ENCODE data around the gene RCOR2. TPM values are rescaled to one million over a fixed set of nuclear protein-coding genes. Genes with fewer than 3 reads are reported as not detected.

RCOR2 gene
- total and polyA plus RNA-seq, 7 experiments from 2014 or later: 0.07 TPM; not detected in 6

DNA sequence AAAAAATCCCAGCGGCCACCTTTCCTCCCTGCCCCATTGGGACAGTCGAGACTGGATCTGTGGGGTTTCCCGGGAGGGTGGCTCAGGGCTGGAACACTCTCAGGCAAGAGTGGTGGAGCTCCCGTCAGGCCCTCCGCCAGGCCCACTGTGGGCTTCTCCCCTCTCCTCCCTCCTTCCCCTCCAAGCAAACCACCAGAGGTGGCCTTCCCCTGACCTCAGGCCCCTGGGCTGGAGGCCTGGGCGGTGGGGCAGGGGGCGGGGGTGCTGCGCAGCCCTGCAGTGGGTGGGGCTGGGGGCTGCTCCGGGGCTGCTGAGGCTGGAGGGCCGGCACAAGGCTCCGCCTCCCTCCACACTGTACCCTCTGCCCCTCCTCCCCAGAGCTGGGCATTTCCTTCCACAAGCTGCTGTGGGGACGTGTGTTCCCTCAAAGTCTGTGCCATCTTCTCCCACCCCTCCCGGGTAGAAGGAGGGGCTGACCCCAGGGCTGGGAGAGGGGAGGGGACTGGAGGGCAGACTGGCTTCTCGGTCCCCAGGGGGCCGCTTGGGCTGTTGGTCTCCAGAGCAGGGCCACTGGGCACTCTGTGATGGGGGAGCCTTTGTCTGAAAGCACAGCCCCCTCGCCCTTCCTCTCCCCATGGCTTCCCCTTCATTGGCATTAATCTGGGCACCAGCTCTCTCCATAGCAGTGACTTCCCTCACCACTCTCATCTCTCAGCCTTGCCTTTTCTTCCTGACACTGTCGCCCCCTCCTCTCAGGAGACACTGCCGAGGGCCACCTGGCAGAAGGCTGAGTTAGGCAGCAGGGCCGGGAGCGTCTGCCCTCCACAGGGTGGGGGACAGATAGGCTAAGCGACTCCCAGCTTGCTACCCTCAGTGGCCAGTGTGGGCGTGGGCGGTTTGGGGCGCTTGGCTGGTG is 7.1 kb downstream of the RCOR2 start:
- no peaks in the 10 kb centered on the region for H3K27me3 ChIP-seq (ENCODE audit: control insufficient read depth in 2 of 2, insufficient read depth in 2 of 2, low read length in 2 of 2)
- peaks cover 0 to 1% (median 0%) of the 10 kb centered on the region in 5 donors for H3K27me3 Mint-ChIP-seq
- no peak overlapping the region for H3K4me3 ChIP-seq (ENCODE audit: low read length)
- ATAC-seq: no peak
- intact Hi-C loops (cut with micrococcal nuclease): loop anchor here in 1 of 2 donors (5.0 kb wide), 1 partner anchor 237 kb away; no protein-coding TSS in a partner anchor
- CTCF ChIA-PET: interaction anchor here (2.9 kb wide), 1 partner anchor 73 kb away, joined by 11 read pairs; no protein-coding TSS in a partner anchor
- peaks cover 0 to under 1% of the 10 kb centered on the region in 2 donors for H3K4me1 ChIP-seq (ENCODE audit: control insufficient read depth in 2 of 2, insufficient read depth in 2 of 2, low read length in 2 of 2)
- H3K36me3 ChIP-seq (ENCODE audit: control insufficient read depth in 2 of 3, insufficient read depth in 3 of 3, low read length in 3 of 3): peaks cover 11 to 49% (median 14%) of the 10 kb centered on the region in 3 experiments
- peaks cover 0 to 5% (median 0%) of the 10 kb centered on the region in 7 donors for H3K4me1 Mint-ChIP-seq
- H3K9me3 ChIP-seq (ENCODE audit: control insufficient read depth in 2 of 3, low read length in 3 of 3): no peaks in the 10 kb centered on the region
- POLR2A ChIA-PET: interaction anchor here (1.0 kb wide), 1 partner anchor 71 kb away, joined by 4 read pairs; the partner anchor contains the start of gene MARK2
- no peak overlapping the region for H3K4me3 Mint-ChIP-seq
- no peaks in the 10 kb centered on the region for H3K9me3 Mint-ChIP-seq
- H3K27ac ChIP-seq (ENCODE audit: low read depth, low read length): no peak overlapping the region
- peaks cover 0 to 12% (median 4%) of the 10 kb centered on the region in 5 donors for H3K36me3 Mint-ChIP-seq
- peak overlapping the region in 2 of 9 donors; percentile 33 to 36 for H3K27ac Mint-ChIP-seq
- DNase-seq: no peak

DNA sequence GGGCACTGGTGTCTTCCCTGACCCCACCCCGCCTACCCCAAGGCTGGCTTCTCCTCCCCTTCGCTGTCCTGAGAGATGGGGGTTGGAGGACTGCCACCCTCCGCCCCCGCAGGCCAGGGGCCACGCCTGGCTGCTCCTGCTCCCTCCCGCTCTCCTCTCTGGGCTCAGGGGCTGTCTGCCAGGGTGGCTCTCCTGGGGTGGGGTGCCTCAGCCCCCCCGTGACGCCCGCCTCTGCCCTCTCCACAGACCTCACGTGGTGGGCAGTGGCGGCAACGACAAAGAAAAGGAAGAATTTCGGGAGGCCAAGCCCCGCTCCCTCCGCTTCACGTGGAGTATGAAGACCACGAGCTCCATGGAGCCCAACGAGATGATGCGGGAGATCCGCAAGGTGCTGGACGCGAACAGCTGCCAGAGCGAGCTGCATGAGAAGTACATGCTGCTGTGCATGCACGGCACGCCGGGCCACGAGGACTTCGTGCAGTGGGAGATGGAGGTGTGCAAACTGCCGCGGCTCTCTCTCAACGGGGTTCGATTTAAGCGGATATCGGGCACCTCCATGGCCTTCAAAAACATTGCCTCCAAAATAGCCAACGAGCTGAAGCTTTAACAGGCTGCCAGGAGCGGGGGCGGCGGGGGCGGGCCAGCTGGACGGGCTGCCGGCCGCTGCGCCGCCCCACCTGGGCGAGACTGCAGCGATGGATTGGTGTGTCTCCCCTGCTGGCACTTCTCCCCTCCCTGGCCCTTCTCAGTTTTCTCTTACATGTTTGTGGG is 8.1 kb downstream of the RCOR2 start:
- CTCF ChIA-PET: interaction anchor here (2.9 kb wide), 1 partner anchor 72 kb away, joined by 11 read pairs; no protein-coding TSS in a partner anchor
- intact Hi-C loops (cut with micrococcal nuclease): loop anchor here in 1 of 2 donors (5.0 kb wide), 1 partner anchor 238 kb away; no protein-coding TSS in a partner anchor

GRCh38 chr11:63907808-63908530 is 9.0 kb downstream of the RCOR2 start:
- Histone ChIP-seq H3K4me3 (ENCODE audit: low read length) (no peak overlapping the region), H3K27me3 (ENCODE audit: control insufficient read depth in 2 of 2, insufficient read depth in 2 of 2, low read length in 2 of 2) (no peaks in the 10 kb centered on the region), H3K36me3 (ENCODE audit: control insufficient read depth in 2 of 3, insufficient read depth in 3 of 3, low read length in 3 of 3) (peaks cover 23 to 68% (median 30%) of the 10 kb centered on the region in 3 experiments), H3K27ac (ENCODE audit: low read depth, low read length) (no peak overlapping the region), H3K9me3 (ENCODE audit: control insufficient read depth in 2 of 3, low read length in 3 of 3) (no peaks in the 10 kb centered on the region), H3K4me1 (ENCODE audit: control insufficient read depth in 2 of 2, insufficient read depth in 2 of 2, low read length in 2 of 2) (no peaks in the 10 kb centered on the region)
- no peak overlapping the region for H3K4me3 Mint-ChIP-seq
- H3K27me3 Mint-ChIP-seq: no peaks in the 10 kb centered on the region
- H3K4me1 Mint-ChIP-seq: peaks cover 0 to 4% (median 0%) of the 10 kb centered on the region in 7 donors
- no peak overlapping the region for H3K27ac Mint-ChIP-seq
- no peak for ATAC-seq
- intact Hi-C loops (cut with micrococcal nuclease): loop anchor here in 1 of 2 donors (2.0 to 5.0 kb wide), 3 partner anchors 37 to 239 kb away; no protein-coding TSS in a partner anchor
- H3K36me3 Mint-ChIP-seq: peaks cover 4 to 27% (median 13%) of the 10 kb centered on the region in 5 donors
- no peak for DNase-seq
- H3K9me3 Mint-ChIP-seq: peaks cover 0 to 2% (median 0%) of the 10 kb centered on the region in 11 donors
- ChIA-PET POLR2A (interaction anchor here (1.9 kb wide), 1 partner anchor 70 kb away, joined by 13 read pairs; no protein-coding TSS in a partner anchor), CTCF (interaction anchor here (0.7 to 3.5 kb wide), 4 partner anchors 12 to 240 kb away, joined by 3 to 35 read pairs (median 4); partner anchors contain the start of gene MARK2)

More for the DNA sequence above, 8.1 kb downstream of the RCOR2 start:
- Mint-ChIP-seq H3K4me3 (no peak overlapping the region), H3K4me1 (peaks cover 0 to 4% (median 0%) of the 10 kb centered on the region in 7 donors), H3K27me3 (no peaks in the 10 kb centered on the region), H3K36me3 (peaks cover 4 to 19% (median 5%) of the 10 kb centered on the region in 5 donors), H3K27ac (no peak overlapping the region), H3K9me3 (no peaks in the 10 kb centered on the region)
- H3K4me3 ChIP-seq (ENCODE audit: low read length): no peak overlapping the region
- ATAC-seq (no peak), DNase-seq (no peak)
- H3K4me1 ChIP-seq (ENCODE audit: control insufficient read depth in 2 of 2, insufficient read depth in 2 of 2, low read length in 2 of 2): no peaks in the 10 kb centered on the region
- no peak overlapping the region for H3K27ac ChIP-seq (ENCODE audit: low read depth, low read length)
- H3K36me3 ChIP-seq (ENCODE audit: control insufficient read depth in 2 of 3, insufficient read depth in 3 of 3, low read length in 3 of 3): peaks cover 15 to 59% (median 22%) of the 10 kb centered on the region in 3 experiments
- POLR2A ChIA-PET: interaction anchor here (1.0 kb wide), 1 partner anchor 70 kb away, joined by 4 read pairs; the partner anchor contains the start of gene MARK2
- H3K9me3 ChIP-seq (ENCODE audit: control insufficient read depth in 2 of 3, low read length in 3 of 3): no peaks in the 10 kb centered on the region
- H3K27me3 ChIP-seq (ENCODE audit: control insufficient read depth in 2 of 2, insufficient read depth in 2 of 2, low read length in 2 of 2): no peaks in the 10 kb centered on the region

GRCh38 chr11:63907063-63907462 is 9.9 kb downstream of the RCOR2 start:
- H3K9me3 Mint-ChIP-seq: peaks cover 0 to 2% (median 0%) of the 10 kb centered on the region in 11 donors
- Histone ChIP-seq H3K36me3 (ENCODE audit: control insufficient read depth in 2 of 3, insufficient read depth in 3 of 3, low read length in 3 of 3) (peaks cover 30 to 77% (median 38%) of the 10 kb centered on the region in 3 experiments), H3K4me1 (ENCODE audit: control insufficient read depth in 2 of 2, insufficient read depth in 2 of 2, low read length in 2 of 2) (no peaks in the 10 kb centered on the region), H3K4me3 (ENCODE audit: low read length) (no peak overlapping the region), H3K27ac (ENCODE audit: low read depth, low read length) (no peak overlapping the region), H3K9me3 (ENCODE audit: control insufficient read depth in 2 of 3, low read length in 3 of 3) (no peaks in the 10 kb centered on the region), H3K27me3 (ENCODE audit: control insufficient read depth in 2 of 2, insufficient read depth in 2 of 2, low read length in 2 of 2) (no peaks in the 10 kb centered on the region)
- intact Hi-C loops (cut with micrococcal nuclease): loop anchor here in 1 of 2 donors (2.0 to 5.0 kb wide), 3 partner anchors 38 to 240 kb away; no protein-coding TSS in a partner anchor
- no peak for ATAC-seq
- H3K4me3 Mint-ChIP-seq: no peak overlapping the region
- DNase-seq: no peak
- peak overlapping the region in 2 of 9 donors; percentile 20 to 38 for H3K27ac Mint-ChIP-seq
- H3K36me3 Mint-ChIP-seq: peaks cover 4 to 35% (median 13%) of the 10 kb centered on the region in 5 donors
- ChIA-PET CTCF (interaction anchor here (0.6 to 3.5 kb wide), 15 partner anchors 11 to 410 kb away, joined by 3 to 35 read pairs (median 4); partner anchors contain the start of genes MARK2 and TRMT112), POLR2A (interaction anchor here (1.0 to 1.9 kb wide), 2 partner anchors 69 to 123 kb away, joined by 3 to 13 read pairs; no protein-coding TSS in a partner anchor)
- H3K27me3 Mint-ChIP-seq: no peaks in the 10 kb centered on the region
- peaks cover 0 to 6% (median 0%) of the 10 kb centered on the region in 7 donors for H3K4me1 Mint-ChIP-seq

DNA sequence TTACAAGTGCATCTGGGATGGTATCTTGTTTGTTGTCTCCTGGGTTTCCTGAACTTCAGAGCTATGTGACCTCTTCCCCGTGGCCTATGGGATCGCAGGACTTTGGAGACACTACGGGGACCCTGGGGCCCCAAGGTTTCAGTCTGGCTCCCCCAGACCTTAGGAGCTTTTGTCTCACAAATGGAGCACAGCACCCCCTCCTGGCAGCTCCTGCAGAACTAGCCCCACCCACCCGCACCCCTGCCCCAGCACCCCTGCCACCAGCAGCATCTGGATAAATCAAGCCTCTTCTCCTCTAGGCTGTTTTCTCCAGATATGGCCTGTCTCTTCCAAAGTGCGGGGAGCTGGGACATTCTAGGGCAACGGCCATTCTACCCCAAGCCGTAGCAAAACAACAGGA is 10.4 kb downstream of the RCOR2 start:
- Mint-ChIP-seq H3K9me3 (peaks cover 0 to 2% (median 0%) of the 10 kb centered on the region in 11 donors), H3K4me3 (no peak overlapping the region), H3K27me3 (no peaks in the 10 kb centered on the region), H3K4me1 (peaks cover 0 to 6% (median 3%) of the 10 kb centered on the region in 7 donors), H3K36me3 (peaks cover 4 to 40% (median 17%) of the 10 kb centered on the region in 5 donors), H3K27ac (peak overlapping the region in 4 of 9 donors; percentile 17 to 80 (median 61))
- no peaks in the 10 kb centered on the region for H3K27me3 ChIP-seq (ENCODE audit: control insufficient read depth in 2 of 2, insufficient read depth in 2 of 2, low read length in 2 of 2)
- no peak overlapping the region for H3K27ac ChIP-seq (ENCODE audit: low read depth, low read length)
- intact Hi-C loops (cut with micrococcal nuclease): loop anchor here (1.0 to 5.0 kb wide), 4 partner anchors 38 to 241 kb away; no protein-coding TSS in a partner anchor
- ATAC-seq (peak; percentile 70), DNase-seq (peak in 7 of 9 donors; percentile 38 to 65 (median 60))
- ChIA-PET CTCF (interaction anchor here (0.6 to 3.5 kb wide), 13 partner anchors 15 to 242 kb away, joined by 3 to 35 read pairs (median 4); partner anchors contain the start of gene MARK2), POLR2A (interaction anchor here (0.9 to 1.9 kb wide), 3 partner anchors 67 to 122 kb away, joined by 3 to 13 read pairs (median 4); partner anchors contain the start of gene MARK2)
- H3K36me3 ChIP-seq (ENCODE audit: control insufficient read depth in 2 of 3, insufficient read depth in 3 of 3, low read length in 3 of 3): peaks cover 35 to 82% (median 41%) of the 10 kb centered on the region in 3 experiments
- no peak overlapping the region for H3K4me3 ChIP-seq (ENCODE audit: low read length)
- H3K9me3 ChIP-seq (ENCODE audit: control insufficient read depth in 2 of 3, low read length in 3 of 3): no peaks in the 10 kb centered on the region
- no peaks in the 10 kb centered on the region for H3K4me1 ChIP-seq (ENCODE audit: control insufficient read depth in 2 of 2, insufficient read depth in 2 of 2, low read length in 2 of 2)
